ENCODE data around the gene LGR5.

LGR5 gene

GRCh38 chr12:71607494-71608330, 168.1 kb downstream of the LGR5 start:
- H3K4me1 ChIP-seq (ENCODE audit: control extremely low read depth in 1 of 4, control insufficient read depth in 4 of 4, insufficient read depth in 4 of 4, low read length in 3 of 4), result peaks cover 3 to 10% (median 6%) of the 10 kb centered on the region in 4 experiments
- ChIA-PET POLR2A (no interaction called here), CTCF (interaction anchor here (0.8 to 1.2 kb wide), 2 partner anchors 10 to 12 kb away, joined by 3 read pairs; no protein-coding TSS in a partner anchor)
- no peaks in the 10 kb centered on the region for H3K27me3 ChIP-seq (replicated peaks in 2 of 5; ENCODE audit: control insufficient read depth in 4 of 5, insufficient read depth in 5 of 5, low read length in 4 of 5)
- H3K4me3 ChIP-seq (ENCODE audit: control insufficient read depth in 1 of 7, extremely low read depth in 1 of 7, insufficient read depth in 4 of 7, low read depth in 2 of 7, low read length in 6 of 7), result no peak overlapping the region
- no peak overlapping the region for H3K27ac ChIP-seq (ENCODE audit: insufficient read depth in 1 of 2, low read depth in 1 of 2, low read length in 2 of 2, poor library complexity in 1 of 2, severe bottlenecking in 2 of 2)
- no peaks in the 10 kb centered on the region for H3K9me3 ChIP-seq (ENCODE audit: control extremely low read depth in 1 of 5, control insufficient read depth in 4 of 5, insufficient read depth in 2 of 5, low read depth in 1 of 5, low read length in 4 of 5)
- peaks cover 8 to 64% (median 29%) of the 10 kb centered on the region in 4 experiments for H3K36me3 ChIP-seq (ENCODE audit: control insufficient read depth in 4 of 4, insufficient read depth in 4 of 4, low read length in 3 of 4)
- 92% methylated on average over 2 of the region's 4 CpGs for WGBS (ENCODE audit: insufficient coverage)
- DNase-seq, result no peak

GRCh38 chr12:71610031-71610795, 170.6 kb downstream of the LGR5 start:
- DNase-seq, result peak; percentile 48 to 77 (median 65)
- no peaks in the 10 kb centered on the region for H3K27me3 ChIP-seq (replicated peaks in 2 of 5; ENCODE audit: control insufficient read depth in 4 of 5, insufficient read depth in 5 of 5, low read length in 4 of 5)
- peaks cover 3 to 10% (median 6%) of the 10 kb centered on the region in 4 experiments for H3K4me1 ChIP-seq (ENCODE audit: control extremely low read depth in 1 of 4, control insufficient read depth in 4 of 4, insufficient read depth in 4 of 4, low read length in 3 of 4)
- POLR2A ChIA-PET, result no interaction called here
- CTCF ChIA-PET, result no interaction called here
- peak overlapping the region; percentile 11 to 56 for H3K27ac ChIP-seq (ENCODE audit: insufficient read depth in 1 of 2, low read depth in 1 of 2, low read length in 2 of 2, poor library complexity in 1 of 2, severe bottlenecking in 2 of 2)
- WGBS (ENCODE audit: insufficient coverage), result 0% methylated on average over 2 of the region's 6 CpGs
- peak overlapping the region in 1 of 7 experiments; percentile 39 for H3K4me3 ChIP-seq (ENCODE audit: control insufficient read depth in 1 of 7, extremely low read depth in 1 of 7, insufficient read depth in 4 of 7, low read depth in 2 of 7, low read length in 6 of 7)
- peaks cover 11 to 85% (median 45%) of the 10 kb centered on the region in 4 experiments for H3K36me3 ChIP-seq (ENCODE audit: control insufficient read depth in 4 of 4, insufficient read depth in 4 of 4, low read length in 3 of 4)
- no peaks in the 10 kb centered on the region for H3K9me3 ChIP-seq (ENCODE audit: control extremely low read depth in 1 of 5, control insufficient read depth in 4 of 5, insufficient read depth in 2 of 5, low read depth in 1 of 5, low read length in 4 of 5)

- 100% methylated on average over 1 of the region's 1 CpG for WGBS (ENCODE audit: insufficient coverage)
- Histone ChIP-seq H3K36me3 (ENCODE audit: control insufficient read depth in 4 of 4, insufficient read depth in 4 of 4, low read length in 3 of 4) (peaks cover 25 to 79% (median 55%) of the 10 kb centered on the region in 4 experiments), H3K4me3 (ENCODE audit: control insufficient read depth in 1 of 7, extremely low read depth in 1 of 7, insufficient read depth in 4 of 7, low read depth in 2 of 7, low read length in 6 of 7) (no peak overlapping the region), H3K4me1 (ENCODE audit: control extremely low read depth in 1 of 4, control insufficient read depth in 4 of 4, insufficient read depth in 4 of 4, low read length in 3 of 4) (peaks cover 0 to 16% (median 8%) of the 10 kb centered on the region in 4 experiments), H3K27me3 (replicated peaks in 2 of 5; ENCODE audit: control insufficient read depth in 4 of 5, insufficient read depth in 5 of 5, low read length in 4 of 5) (no peaks in the 10 kb centered on the region), H3K9me3 (ENCODE audit: control extremely low read depth in 1 of 5, control insufficient read depth in 4 of 5, insufficient read depth in 2 of 5, low read depth in 1 of 5, low read length in 4 of 5) (no peaks in the 10 kb centered on the region), H3K27ac (ENCODE audit: insufficient read depth in 1 of 2, low read depth in 1 of 2, low read length in 2 of 2, poor library complexity in 1 of 2, severe bottlenecking in 2 of 2) (no peak overlapping the region)
- CTCF ChIA-PET, result interaction anchor here (0.6 to 1.0 kb wide), 3 partner anchors 125 to 1701 kb away, joined by 3 to 5 read pairs (median 3); no protein-coding TSS in a partner anchor
- no peak for DNase-seq
- POLR2A ChIA-PET, result interaction anchor here (0.7 kb wide), 1 partner anchor 28 kb away, joined by 3 read pairs; no protein-coding TSS in a partner anchor
These were observed 182.3 kb downstream of the LGR5 start for GRCh38 chr12:71621938-71622337.

- H3K27me3 ChIP-seq (replicated peaks in 2 of 5; ENCODE audit: control insufficient read depth in 4 of 5, insufficient read depth in 5 of 5, low read length in 4 of 5), result no peaks in the 10 kb centered on the region
- CTCF ChIA-PET, result no interaction called here
- H3K4me1 ChIP-seq (ENCODE audit: control extremely low read depth in 1 of 4, control insufficient read depth in 4 of 4, insufficient read depth in 4 of 4, low read length in 3 of 4), result peaks cover 0 to 17% (median 8%) of the 10 kb centered on the region in 4 experiments
- DNase-seq, result peak in 2 of 3 donors; percentile 52 to 65
- no peaks in the 10 kb centered on the region for H3K9me3 ChIP-seq (ENCODE audit: control extremely low read depth in 1 of 5, control insufficient read depth in 4 of 5, insufficient read depth in 2 of 5, low read depth in 1 of 5, low read length in 4 of 5)
- WGBS (ENCODE audit: insufficient coverage), result no CpG with 5 or more reads among the region's 2 CpGs
- no peak overlapping the region for H3K4me3 ChIP-seq (ENCODE audit: control insufficient read depth in 1 of 7, extremely low read depth in 1 of 7, insufficient read depth in 4 of 7, low read depth in 2 of 7, low read length in 6 of 7)
- H3K36me3 ChIP-seq (ENCODE audit: control insufficient read depth in 4 of 4, insufficient read depth in 4 of 4, low read length in 3 of 4), result peaks cover 13 to 77% (median 54%) of the 10 kb centered on the region in 4 experiments
- POLR2A ChIA-PET, result interaction anchor here (1.1 kb wide), 1 partner anchor 38 kb away, joined by 4 read pairs; the partner anchor contains the start of gene ZFC3H1
- H3K27ac ChIP-seq (ENCODE audit: insufficient read depth in 1 of 2, low read depth in 1 of 2, low read length in 2 of 2, poor library complexity in 1 of 2, severe bottlenecking in 2 of 2), result no peak overlapping the region
These were observed 185.9 kb downstream of the LGR5 start for GRCh38 chr12:71625476-71625875.

- WGBS (ENCODE audit: insufficient coverage), result 0% methylated on average over 3 of the region's 5 CpGs
- H3K36me3 ChIP-seq (ENCODE audit: control insufficient read depth in 4 of 4, insufficient read depth in 4 of 4, low read length in 3 of 4), result peaks cover 17 to 73% (median 51%) of the 10 kb centered on the region in 4 experiments
- CTCF ChIA-PET, result interaction anchor here (1.9 to 2.1 kb wide), 2 partner anchors 38 to 121 kb away, joined by 6 to 7 read pairs; partner anchors contain the start of genes THAP2 and ZFC3H1
These were observed 186.5 kb downstream of the LGR5 start for GRCh38 chr12:71626098-71626497.

GRCh38 chr12:71626768-71627167, 187.2 kb downstream of the LGR5 start:
- DNase-seq, result no peak
- WGBS (ENCODE audit: insufficient coverage), result no CpG with 5 or more reads among the region's 3 CpGs
- no peak overlapping the region for H3K27ac ChIP-seq (ENCODE audit: insufficient read depth in 1 of 2, low read depth in 1 of 2, low read length in 2 of 2, poor library complexity in 1 of 2, severe bottlenecking in 2 of 2)

More at GRCh38 chr12:71626098-71626497, 186.5 kb downstream of the LGR5 start:
- H3K4me1 ChIP-seq (ENCODE audit: control extremely low read depth in 1 of 4, control insufficient read depth in 4 of 4, insufficient read depth in 4 of 4, low read length in 3 of 4), result peaks cover 0 to 17% (median 8%) of the 10 kb centered on the region in 4 experiments
- peak; percentile 77 to 94 (median 90) for DNase-seq
- peak overlapping the region in 1 of 7 experiments; percentile 19 for H3K4me3 ChIP-seq (ENCODE audit: control insufficient read depth in 1 of 7, extremely low read depth in 1 of 7, insufficient read depth in 4 of 7, low read depth in 2 of 7, low read length in 6 of 7)
- POLR2A ChIA-PET, result interaction anchor here (1.1 kb wide), 1 partner anchor 37 kb away, joined by 4 read pairs; the partner anchor contains the start of gene ZFC3H1
- H3K27ac ChIP-seq (ENCODE audit: insufficient read depth in 1 of 2, low read depth in 1 of 2, low read length in 2 of 2, poor library complexity in 1 of 2, severe bottlenecking in 2 of 2), result peak overlapping the region in 1 of 2 experiments; percentile 26
- no peaks in the 10 kb centered on the region for H3K27me3 ChIP-seq (replicated peaks in 2 of 5; ENCODE audit: control insufficient read depth in 4 of 5, insufficient read depth in 5 of 5, low read length in 4 of 5)
- no peaks in the 10 kb centered on the region for H3K9me3 ChIP-seq (ENCODE audit: control extremely low read depth in 1 of 5, control insufficient read depth in 4 of 5, insufficient read depth in 2 of 5, low read depth in 1 of 5, low read length in 4 of 5)

More at GRCh38 chr12:71626768-71627167, 187.2 kb downstream of the LGR5 start:
- H3K4me1 ChIP-seq (ENCODE audit: control extremely low read depth in 1 of 4, control insufficient read depth in 4 of 4, insufficient read depth in 4 of 4, low read length in 3 of 4), result peaks cover 0 to 17% (median 8%) of the 10 kb centered on the region in 4 experiments
- peaks cover 15 to 73% (median 48%) of the 10 kb centered on the region in 4 experiments for H3K36me3 ChIP-seq (ENCODE audit: control insufficient read depth in 4 of 4, insufficient read depth in 4 of 4, low read length in 3 of 4)
- ChIA-PET POLR2A (interaction anchor here (1.1 kb wide), 1 partner anchor 37 kb away, joined by 4 read pairs; the partner anchor contains the start of gene ZFC3H1), CTCF (interaction anchor here (1.3 to 2.1 kb wide), 3 partner anchors 8 to 120 kb away, joined by 3 to 7 read pairs (median 6); partner anchors contain the start of genes THAP2 and ZFC3H1)
- H3K4me3 ChIP-seq (ENCODE audit: control insufficient read depth in 1 of 7, extremely low read depth in 1 of 7, insufficient read depth in 4 of 7, low read depth in 2 of 7, low read length in 6 of 7), result no peak overlapping the region
- no peaks in the 10 kb centered on the region for H3K9me3 ChIP-seq (ENCODE audit: control extremely low read depth in 1 of 5, control insufficient read depth in 4 of 5, insufficient read depth in 2 of 5, low read depth in 1 of 5, low read length in 4 of 5)
- H3K27me3 ChIP-seq (replicated peaks in 2 of 5; ENCODE audit: control insufficient read depth in 4 of 5, insufficient read depth in 5 of 5, low read length in 4 of 5), result no peaks in the 10 kb centered on the region
